Smooth muscle cell of the brain vasculature (primary cell): ENCODE measurements around the gene ADGRG6.

Source experiments
- DNase-seq: peaks from one replicate; pipeline ENCODE4 v3.0.0-alpha.2; 2012; ENCODE audit warnings: low read depth, low spot score

The ADGRG6 gene

DNA sequence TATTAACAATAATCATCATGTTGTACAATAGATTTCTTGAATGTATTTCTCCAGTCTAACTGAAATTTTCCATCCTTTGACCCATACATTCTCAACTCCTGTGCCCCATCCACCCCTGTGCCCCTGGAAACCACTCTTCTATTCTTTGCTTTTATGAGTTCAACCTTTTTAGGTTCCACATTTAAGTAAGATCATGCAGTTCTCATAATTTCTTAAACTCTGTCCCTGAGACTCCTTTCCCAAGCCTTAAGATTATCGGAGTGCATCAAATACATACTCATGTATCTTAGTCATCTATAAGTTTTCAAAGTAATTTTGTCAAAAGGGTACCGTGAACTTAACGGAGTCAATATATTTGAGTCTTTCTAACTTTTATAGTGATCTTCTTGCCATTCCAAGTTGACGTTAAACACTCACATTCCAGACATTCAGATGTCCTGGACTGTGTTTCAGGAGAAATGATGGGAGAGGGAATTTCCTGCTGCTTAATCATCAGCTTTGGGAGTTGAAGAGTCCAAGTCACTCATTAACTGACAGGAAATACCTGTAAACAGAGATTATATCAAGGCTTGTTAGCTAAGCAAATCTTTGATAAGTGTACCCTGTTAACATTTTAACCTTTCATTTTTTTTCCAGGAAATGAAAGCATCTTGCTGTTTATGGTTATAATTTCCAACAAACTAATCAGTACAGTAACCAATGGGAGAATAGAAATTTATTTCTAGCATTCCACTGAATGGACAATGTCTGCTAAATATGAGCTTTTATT lies 73.3 kb downstream of the ADGRG6 start:
- DNase-seq = no peak

DNA sequence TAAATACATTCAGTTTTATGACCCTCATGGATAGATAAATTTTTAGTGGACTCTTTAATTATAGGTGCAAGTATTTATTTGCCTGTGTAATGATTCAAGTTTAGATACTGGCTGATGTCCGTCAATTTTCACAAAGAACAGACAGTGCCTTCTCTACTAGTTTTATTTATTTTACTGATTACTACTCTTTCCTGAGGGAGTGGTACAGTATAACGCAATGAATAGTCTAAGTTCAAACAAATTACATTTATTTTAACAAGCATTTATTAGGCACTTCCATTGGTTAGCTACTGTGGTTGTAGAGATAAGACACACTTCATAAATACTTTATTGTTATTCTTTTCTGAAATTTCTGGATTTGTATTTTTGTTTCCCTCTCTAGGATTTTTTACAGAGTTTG lies 74.3 kb downstream of the ADGRG6 start:
- DNase-seq = no peak

GRCh38 chr6:142376800-142377496 lies 75.1 kb downstream of the ADGRG6 start:
- no peak for DNase-seq

DNA sequence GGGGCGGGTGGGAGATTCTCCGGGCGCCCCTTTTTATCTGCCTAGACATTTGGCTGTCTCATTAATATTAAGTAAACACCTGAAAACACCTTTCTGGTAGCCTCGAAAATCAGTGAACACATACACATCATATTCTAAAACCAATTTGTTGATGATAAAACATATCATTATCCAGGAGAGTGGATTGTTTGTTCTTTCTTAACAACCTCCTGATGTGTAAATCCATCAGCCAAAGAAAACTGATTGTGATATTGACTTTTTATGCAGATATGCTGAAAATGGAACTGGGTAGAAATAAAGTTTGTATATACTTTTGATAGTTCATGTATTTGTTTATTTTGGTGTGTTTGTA lies 75.7 kb downstream of the ADGRG6 start:
- DNase-seq = no peak

GRCh38 chr6:142378138-142378875 lies 76.5 kb downstream of the ADGRG6 start:
- DNase-seq = no peak

GRCh38 chr6:142380626-142381025 lies 78.8 kb downstream of the ADGRG6 start:
- no peak for DNase-seq

- no peak for DNase-seq
Observed at GRCh38 chr6:142381181-142381580, 79.4 kb downstream of the ADGRG6 start.

DNA sequence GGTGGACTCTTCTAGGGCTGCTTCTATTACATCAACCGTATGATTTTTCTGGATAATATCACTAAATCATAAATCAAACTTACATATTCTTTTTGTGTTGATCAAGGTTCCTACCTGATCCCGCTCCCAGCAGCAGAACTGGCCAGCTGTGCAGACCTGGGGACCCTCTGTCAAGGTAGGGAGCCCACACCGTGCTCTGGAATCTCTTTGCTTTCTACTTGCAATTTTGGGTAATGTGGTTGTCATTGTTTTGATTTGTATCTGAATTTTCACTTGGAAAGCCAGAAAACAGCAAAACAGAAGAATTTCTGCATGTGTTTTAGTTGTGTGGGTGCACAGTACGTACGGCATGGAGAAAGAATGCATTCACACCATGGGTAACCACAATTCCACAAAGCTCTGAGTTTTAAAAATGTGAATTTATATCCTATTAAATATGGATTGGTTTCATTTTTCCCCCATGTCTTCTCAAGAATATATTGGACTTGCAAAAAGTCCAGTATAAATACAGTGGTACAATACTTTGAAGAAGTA lies 80.1 kb downstream of the ADGRG6 start:
- DNase-seq = no peak

- DNase-seq = no peak
Observed at GRCh38 chr6:142384519-142385254, 82.9 kb downstream of the ADGRG6 start.

DNA sequence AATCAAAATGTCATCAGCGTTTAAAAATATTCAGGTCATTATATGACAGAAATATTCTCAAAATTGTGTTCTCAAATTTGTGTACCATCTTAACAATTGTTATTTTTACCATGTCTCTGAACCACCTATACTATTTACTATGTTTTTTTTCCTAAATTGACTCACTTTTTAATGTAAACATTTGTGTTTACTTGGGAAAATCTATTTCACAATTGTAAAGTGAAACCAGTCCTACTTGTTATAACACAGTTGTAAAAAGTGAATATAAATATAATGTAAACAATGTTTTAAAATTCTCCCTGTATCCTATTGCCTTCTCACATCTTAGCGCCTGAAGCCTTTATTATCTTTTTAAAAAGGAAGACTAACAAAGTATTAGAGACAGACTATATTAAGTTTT lies 83.5 kb downstream of the ADGRG6 start:
- no peak for DNase-seq

DNA sequence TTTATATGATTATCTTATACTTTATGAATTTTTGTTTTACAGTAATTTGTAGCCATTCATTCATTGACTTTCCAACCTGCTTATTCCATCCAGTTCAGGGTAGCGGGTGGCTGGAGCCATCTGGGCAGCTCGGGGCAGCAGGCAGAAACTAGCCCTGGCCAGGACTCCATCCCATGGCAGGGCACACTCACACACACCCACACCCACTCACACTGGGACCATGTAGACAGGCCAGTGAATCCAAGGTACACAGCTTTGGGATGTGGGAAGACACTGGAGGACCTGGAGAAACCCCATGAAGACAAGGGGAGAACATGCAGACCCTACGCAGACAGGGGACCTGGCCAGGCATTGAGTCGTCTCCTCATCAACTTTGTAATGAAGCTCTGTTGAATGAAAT lies 84.8 kb downstream of the ADGRG6 start:
- no peak for DNase-seq

DNA sequence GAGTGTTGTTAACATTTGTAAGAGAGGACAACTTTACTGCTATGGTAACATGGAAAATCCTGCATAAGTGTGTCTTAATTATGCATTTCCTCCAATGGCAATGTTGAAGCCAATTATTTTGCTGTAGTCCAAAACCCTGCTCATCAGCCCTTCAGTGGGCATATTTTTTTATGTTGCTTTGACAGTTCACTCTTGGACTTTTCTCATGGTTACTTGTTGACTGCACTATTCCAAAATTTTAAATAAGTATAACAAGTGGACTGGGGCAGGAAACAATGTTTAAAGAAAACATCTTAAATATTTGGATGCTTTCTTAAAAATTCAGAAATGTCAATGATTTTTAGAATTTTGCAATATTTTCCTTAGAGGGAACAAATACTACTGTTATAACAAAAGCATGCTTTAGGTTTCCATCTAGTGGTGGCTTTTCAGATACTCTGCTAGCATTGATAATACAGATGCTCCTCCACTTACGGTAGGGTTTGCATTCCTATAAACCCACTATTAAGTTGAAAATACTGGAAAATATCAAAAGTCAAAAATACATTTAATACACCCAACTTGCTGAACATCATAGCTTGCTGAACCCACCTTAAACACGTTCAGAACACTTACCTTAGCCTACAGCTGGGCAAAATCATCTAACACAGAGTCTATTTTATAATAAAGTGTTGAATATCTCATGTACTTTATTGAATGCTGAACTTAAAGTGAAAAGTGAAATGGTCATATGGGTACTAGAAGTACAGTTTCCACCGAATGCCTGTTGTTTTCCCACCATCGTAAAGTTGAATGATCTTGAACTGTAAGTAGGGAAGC lies 86.4 kb downstream of the ADGRG6 start:
- no peak for DNase-seq

GRCh38 chr6:142395266-142395665 lies 93.5 kb downstream of the ADGRG6 start:
- DNase-seq = no peak

GRCh38 chr6:142395768-142396231 lies 94.0 kb downstream of the ADGRG6 start:
- no peak for DNase-seq

DNA sequence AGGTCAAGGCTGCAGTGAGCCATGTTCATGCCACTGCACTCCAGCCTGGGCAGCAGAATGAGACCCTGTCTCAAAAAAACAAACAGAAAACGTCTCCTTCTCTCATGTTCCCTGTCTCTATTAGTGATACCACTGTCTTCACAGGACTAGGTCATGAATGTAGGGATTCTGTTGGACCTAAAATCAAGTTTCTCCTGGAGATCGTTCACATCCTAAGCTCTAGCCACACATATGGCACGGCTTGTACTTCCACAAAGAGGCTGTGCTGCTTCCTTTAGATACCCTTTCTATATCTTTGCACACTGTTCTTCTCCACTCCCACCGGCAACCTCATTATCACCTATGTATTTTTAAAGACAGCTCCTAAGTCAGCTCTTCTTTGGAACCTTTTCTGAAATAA lies 96.5 kb downstream of the ADGRG6 start:
- no peak for DNase-seq

DNA sequence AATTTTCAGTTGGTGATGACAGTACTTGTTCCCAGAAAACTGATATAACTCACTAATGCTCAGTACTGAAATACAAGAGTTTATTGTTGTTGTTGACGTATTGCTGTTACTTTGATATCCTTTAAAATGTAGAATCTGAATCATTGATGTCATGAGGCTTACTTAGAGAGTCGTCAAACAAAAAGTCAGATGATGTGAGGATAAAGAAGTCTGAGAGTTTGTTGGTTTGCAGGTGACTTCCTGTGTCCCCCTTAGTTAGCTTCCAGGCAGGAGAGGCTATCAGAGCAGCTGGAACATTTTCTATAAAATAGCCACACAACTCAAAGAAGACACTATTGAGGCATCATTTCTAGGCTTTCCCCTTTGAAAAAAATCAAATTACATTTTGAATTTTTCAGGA lies 97.9 kb downstream of the ADGRG6 start:
- DNase-seq = no peak

GRCh38 chr6:142400495-142400894 lies 98.7 kb downstream of the ADGRG6 start:
- no peak for DNase-seq

DNA sequence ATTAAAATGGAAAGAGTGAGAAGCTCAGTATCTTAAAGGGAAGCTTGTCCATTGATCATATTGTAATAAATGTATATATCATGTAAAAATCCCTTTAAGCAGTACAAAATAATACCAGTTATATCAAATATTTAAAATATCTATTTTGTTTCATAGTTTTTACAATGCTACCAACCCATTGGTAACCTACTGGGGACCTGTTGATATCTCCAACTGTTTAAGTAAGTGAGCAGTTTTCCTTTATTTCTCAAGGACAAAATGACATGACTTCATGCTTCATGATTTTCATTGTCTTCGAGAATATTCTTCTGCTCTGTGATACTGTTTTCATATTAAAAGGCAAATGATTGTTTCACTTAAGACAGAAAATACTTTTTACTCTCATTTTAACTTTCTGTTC lies 100.0 kb downstream of the ADGRG6 start:
- no peak for DNase-seq

DNA sequence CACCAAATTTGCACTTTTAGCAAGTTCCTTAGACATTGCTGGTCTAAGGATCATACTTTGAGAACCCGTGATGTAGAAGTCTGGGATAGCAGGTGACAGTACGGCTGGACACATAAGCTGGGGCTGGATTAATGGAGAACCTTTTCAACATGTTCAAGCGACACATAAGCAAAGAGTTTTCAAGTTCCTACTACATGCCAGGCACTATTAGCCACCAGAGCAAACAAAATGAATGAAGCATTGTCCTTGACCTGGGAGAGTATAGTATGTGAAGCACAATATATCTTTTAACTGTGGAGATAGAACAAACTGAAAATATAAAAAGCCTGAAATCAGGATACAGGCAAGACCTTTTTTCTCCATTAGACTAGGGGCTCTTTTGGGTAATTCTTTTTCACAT lies 102.9 kb downstream of the ADGRG6 start:
- no peak for DNase-seq

- DNase-seq = no peak
Observed at GRCh38 chr6:142406131-142406530, 104.3 kb downstream of the ADGRG6 start.
